Measurements from ENCODE around the gene SLC7A9. TPM values are rescaled to one million over a fixed set of nuclear protein-coding genes. Genes with fewer than 3 reads are reported as not detected.

Gene SLC7A9
- total and polyA plus RNA-seq, 2 experiments from 2014 or later, result 0.19 TPM; not detected in 1

GRCh38 chr19:32887572-32888215 is 18.1 kb upstream of the SLC7A9 start:
- ATAC-seq (no peak), DNase-seq (ENCODE audit: low spot score) (no peak)
- no peak overlapping the region for H3K4me3 Mint-ChIP-seq
- Histone ChIP-seq H3K4me3 (no peak overlapping the region), H2AFZ (no peak overlapping the region), H4K20me1 (replicated peaks; ENCODE audit: insufficient read depth) (no peaks in the 10 kb centered on the region), H3K27ac (ENCODE audit: low read depth) (no peak overlapping the region), H3F3A (replicated peaks; ENCODE audit: low read depth) (no peaks in the 10 kb centered on the region), H3K27me3 (ENCODE audit: insufficient read depth) (no peaks in the 10 kb centered on the region), H3K36me3 (ENCODE audit: insufficient read depth) (peaks cover 4% of the 10 kb centered on the region; the same call in 1 of the 2 replicates), H3K79me2 (replicated peaks; ENCODE audit: insufficient read depth) (no peaks in the 10 kb centered on the region), H3K9me2 (ENCODE audit: insufficient read depth) (no peaks in the 10 kb centered on the region), H3K4me2 (no peak overlapping the region), H3K4me1 (ENCODE audit: insufficient read depth) (no peaks in the 10 kb centered on the region)
- H3K27ac Mint-ChIP-seq, result no peak overlapping the region
- peaks cover 2% of the 10 kb centered on the region for H3K27me3 Mint-ChIP-seq (ENCODE audit: insufficient read depth, low read depth, poor library complexity)
- no peaks in the 10 kb centered on the region for H3K4me1 Mint-ChIP-seq
- peaks cover 14% of the 10 kb centered on the region for H3K9me3 Mint-ChIP-seq
- TF ChIP-seq STAT1 (IDR thresholded peaks at IDR 0.05; ENCODE audit: unreplicated experiment) (no peak), ZNF331 (CRISPR knock-in tag; IDR thresholded peaks at IDR 0.05; ENCODE audit: low read depth) (no peak), CREB1 (CRISPR knock-in tag; IDR thresholded peaks at IDR 0.05; ENCODE audit: low read depth) (no peak), ETS1 (IDR thresholded peaks at IDR 0.05) (no peak), POLR2AphosphoS5 (IDR thresholded peaks at IDR 0.05; ENCODE audit: low read depth) (no peak), NANOG (IDR thresholded peaks at IDR 0.05; ENCODE audit: borderline replicate concordance) (no peak), JUNB (IDR thresholded peaks at IDR 0.05; ENCODE audit: unreplicated experiment) (no peak), ZNF114 (CRISPR knock-in tag; IDR thresholded peaks at IDR 0.05) (no peak), EZH2 (IDR thresholded peaks at IDR 0.05; ENCODE audit: low read depth, unreplicated experiment) (no peak), CTCF (conservative IDR thresholded peaks at IDR 0.05; ENCODE audit: low read depth in 2 of 2) (no peak), REST (IDR thresholded peaks at IDR 0.05; ENCODE audit: unreplicated experiment) (no peak), EZH2phosphoT487 (IDR thresholded peaks at IDR 0.05; ENCODE audit: unreplicated experiment) (no peak), ZNF462 (CRISPR knock-in tag; IDR thresholded peaks at IDR 0.05) (no peak)
- peaks cover 14% of the 10 kb centered on the region for H3K36me3 Mint-ChIP-seq (ENCODE audit: low read depth)

Measured in GM23338 (cell line).